Fibroblast of lung (primary cell): ENCODE results near the gene SMG6. TPM values are rescaled to one million over a fixed set of nuclear protein-coding genes. Genes with fewer than 3 reads are reported as not detected.
A peak's percentile ranks its signal among the peaks of the same experiment; 100 is the strongest.

Source experiments
- DNase-seq, 2 donors: peaks; one replicate each; pipeline versions ENCODE4 v3.0.0 to v3.0.0-alpha.2; 2010; ENCODE audit warnings: low read depth in 2 of 2
- H2AFZ ChIP-seq: 2 replicates; pipeline ENCODE4 v1.5.1; 2012; ENCODE audit warnings: low read length, control low read depth, inconsistent platforms
- H3K27ac ChIP-seq: 2 replicates; pipeline ENCODE4 v1.5.1; 2011; ENCODE audit warnings: low read length, control low read depth; ENCODE audit not compliant: insufficient read depth
- H3K27me3 ChIP-seq: 2 replicates; pipeline ENCODE4 v1.5.1; 2011; ENCODE audit warnings: mild to moderate bottlenecking, low read length; ENCODE audit not compliant: control insufficient read depth, insufficient read depth
- H3K36me3 ChIP-seq: 2 replicates; pipeline ENCODE4 v1.5.1; 2011; ENCODE audit warnings: low read length; ENCODE audit not compliant: control insufficient read depth, insufficient read depth
- H3K4me1 ChIP-seq: 2 replicates; pipeline ENCODE4 v1.5.1; 2011; ENCODE audit warnings: low read length; ENCODE audit not compliant: control insufficient read depth, insufficient read depth; ENCODE audit errors: extremely low read depth
- H3K4me2 ChIP-seq: 2 replicates; pipeline ENCODE4 v1.5.1; 2011; ENCODE audit warnings: low read length, control low read depth; ENCODE audit not compliant: insufficient read depth; ENCODE audit errors: extremely low read depth
- H3K4me3 ChIP-seq, 4 experiments: fragments of 200-600 bp in 1 of 4; sonication (generic) in 1 of 4; replicated peaks in 1 of 4; 2 replicates each; pipeline ENCODE4 v1.5.1; 2011 to 2016; ENCODE audit warnings: low read length in 4 of 4, low read depth in 3 of 4, mild to moderate bottlenecking in 3 of 4, control low read depth in 2 of 4, inconsistent platforms in 1 of 4, mixed read lengths in 1 of 4; ENCODE audit not compliant: insufficient read depth in 1 of 4; ENCODE audit errors: control extremely low read depth in 1 of 4
- H3K79me2 ChIP-seq: 2 replicates; pipeline ENCODE4 v1.5.1; 2012; ENCODE audit warnings: mild to moderate bottlenecking, low read length, inconsistent platforms; ENCODE audit not compliant: control insufficient read depth, insufficient read depth
- H3K9ac ChIP-seq: 2 replicates; pipeline ENCODE4 v1.5.1; 2011; ENCODE audit warnings: mild to moderate bottlenecking, low read length, control low read depth; ENCODE audit not compliant: insufficient read depth
- H3K9me3 ChIP-seq: 2 replicates; pipeline ENCODE4 v1.5.1; 2012; ENCODE audit warnings: low read depth, low read length; ENCODE audit not compliant: control insufficient read depth, insufficient read depth
- H4K20me1 ChIP-seq: 2 replicates; pipeline ENCODE4 v1.5.1; 2011; ENCODE audit warnings: low read length; ENCODE audit not compliant: control insufficient read depth, insufficient read depth; ENCODE audit errors: extremely low read depth
- EZH2 ChIP-seq: IDR thresholded peaks from 2 replicates; pipeline ENCODE4 v1.5.1; 2012; ENCODE audit warnings: low read length, control low read depth, mild to moderate bottlenecking; ENCODE audit errors: missing control alignments
- polyA plus RNA-seq, 2 donors: library from polyadenylated mRNA; depleted of rRNA in 1 of 2; stranded (reverse) in 1 of 2; unstranded in 1 of 2; fragments of >200 nt; gene quantifications; 2 replicates each; pipeline ENCODE4 v1.2.1, GENCODE V29; 2011 to 2012; ENCODE audit warnings: missing spikeins in 1 of 2
- total RNA-seq: library from RNA; depleted of rRNA; stranded (reverse); fragments of >200 nt; gene quantifications from 2 replicates; pipeline ENCODE4 v1.2.1, GENCODE V29; 2014
- TF ChIP-seq, protein P1 (sequence below), 2 donors: IDR thresholded peaks in 1 of 2; conservative IDR thresholded peaks in 1 of 2; 1 replicate in 1 of 2; 2 replicates in 1 of 2; pipeline ENCODE4 v1.5.1; 2011 to 2012; ENCODE audit warnings: low read length in 2 of 2, control low read depth in 1 of 2, inconsistent platforms in 1 of 2, low read depth in 1 of 2, mild to moderate bottlenecking in 1 of 2

The SMG6 gene
- total and polyA plus RNA-seq, 2 donors (not counting 1 experiment from before 2014, with no cell fraction given) = 14.7 to 29.9 TPM

DNA sequence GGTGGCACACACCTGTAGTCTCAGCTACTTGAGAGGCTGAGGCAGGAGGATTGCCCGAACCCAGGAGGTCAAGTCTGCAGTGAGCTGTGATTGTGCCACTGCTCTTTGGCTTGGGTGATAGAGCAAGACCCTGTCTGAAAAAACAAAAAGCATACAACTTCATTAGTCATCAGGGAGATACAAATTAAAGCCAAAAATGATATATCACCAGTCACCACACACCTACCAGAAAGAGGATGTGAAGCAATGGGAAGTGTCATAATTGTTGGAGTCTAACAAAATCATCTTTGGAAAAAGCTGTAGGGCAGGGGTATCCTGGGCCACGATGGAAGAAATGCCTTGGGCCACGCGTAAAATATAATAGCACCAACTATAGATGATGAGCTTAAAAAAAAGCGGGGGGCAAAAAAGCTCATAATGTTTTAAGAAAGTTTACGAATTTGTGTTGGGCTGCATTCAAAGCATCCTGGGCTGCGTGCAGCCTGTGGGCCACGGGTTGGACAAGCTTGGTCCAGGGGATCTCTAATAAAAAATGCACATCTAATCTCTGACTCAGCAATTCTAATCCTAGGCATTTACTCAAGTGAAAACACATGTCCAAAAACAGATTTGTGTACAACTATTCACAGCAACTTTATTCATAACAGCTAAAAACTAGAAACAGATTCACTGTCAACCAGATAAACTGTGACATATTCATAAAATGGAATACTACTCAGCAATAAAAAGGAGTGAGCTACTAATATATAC, 182.8 kb downstream of the SMG6 start:
- H3K4me2 ChIP-seq = no peak overlapping the region
- no peaks in the 10 kb centered on the region for H3K9me3 ChIP-seq
- H4K20me1 ChIP-seq = no peaks in the 10 kb centered on the region
- H3K4me3 ChIP-seq = no peak overlapping the region
- no peaks in the 10 kb centered on the region for H3K27me3 ChIP-seq
- peaks cover 12% of the 10 kb centered on the region for H3K4me1 ChIP-seq
- H2AFZ ChIP-seq = no peak overlapping the region
- no peaks in the 10 kb centered on the region for H3K36me3 ChIP-seq
- TF ChIP-seq, protein P1, sequence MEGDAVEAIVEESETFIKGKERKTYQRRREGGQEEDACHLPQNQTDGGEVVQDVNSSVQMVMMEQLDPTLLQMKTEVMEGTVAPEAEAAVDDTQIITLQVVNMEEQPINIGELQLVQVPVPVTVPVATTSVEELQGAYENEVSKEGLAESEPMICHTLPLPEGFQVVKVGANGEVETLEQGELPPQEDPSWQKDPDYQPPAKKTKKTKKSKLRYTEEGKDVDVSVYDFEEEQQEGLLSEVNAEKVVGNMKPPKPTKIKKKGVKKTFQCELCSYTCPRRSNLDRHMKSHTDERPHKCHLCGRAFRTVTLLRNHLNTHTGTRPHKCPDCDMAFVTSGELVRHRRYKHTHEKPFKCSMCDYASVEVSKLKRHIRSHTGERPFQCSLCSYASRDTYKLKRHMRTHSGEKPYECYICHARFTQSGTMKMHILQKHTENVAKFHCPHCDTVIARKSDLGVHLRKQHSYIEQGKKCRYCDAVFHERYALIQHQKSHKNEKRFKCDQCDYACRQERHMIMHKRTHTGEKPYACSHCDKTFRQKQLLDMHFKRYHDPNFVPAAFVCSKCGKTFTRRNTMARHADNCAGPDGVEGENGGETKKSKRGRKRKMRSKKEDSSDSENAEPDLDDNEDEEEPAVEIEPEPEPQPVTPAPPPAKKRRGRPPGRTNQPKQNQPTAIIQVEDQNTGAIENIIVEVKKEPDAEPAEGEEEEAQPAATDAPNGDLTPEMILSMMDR (conservative IDR thresholded peaks at IDR 0.05 in 1 of 2, IDR thresholded peaks at IDR 0.05 in 1 of 2; ENCODE audit: low read depth in 1 of 2, low read length in 2 of 2) = no peak
- TF ChIP-seq EZH2 = no peak
- H3K9ac ChIP-seq = no peak overlapping the region
- peak in 1 of 2 donors; percentile 47 for DNase-seq
- H3K27ac ChIP-seq = no peak overlapping the region
- H3K79me2 ChIP-seq = no peaks in the 10 kb centered on the region

DNA sequence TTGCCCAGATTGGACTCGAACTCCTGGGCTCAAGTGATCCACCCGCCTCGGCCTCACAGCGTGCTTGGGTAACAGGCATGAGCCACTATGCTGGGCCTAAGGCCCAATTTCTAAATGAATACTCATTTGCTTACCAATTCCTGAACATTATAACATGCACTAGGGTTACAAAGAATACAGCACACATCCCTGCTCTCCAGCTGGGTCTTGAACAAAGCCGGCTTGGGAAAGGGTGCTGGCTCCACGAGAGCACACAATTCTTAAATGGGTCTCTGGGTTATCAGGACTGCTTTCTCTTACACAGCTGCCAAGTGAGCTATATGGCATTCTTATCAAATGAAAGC, 190.3 kb downstream of the SMG6 start:
- Histone ChIP-seq H3K36me3 (peaks cover 1% of the 10 kb centered on the region), H3K4me1 (no peaks in the 10 kb centered on the region), H3K4me2 (no peak overlapping the region), H3K4me3 (no peak overlapping the region), H3K79me2 (no peaks in the 10 kb centered on the region), H2AFZ (no peak overlapping the region), H3K9ac (no peak overlapping the region), H4K20me1 (no peaks in the 10 kb centered on the region), H3K27me3 (no peaks in the 10 kb centered on the region), H3K9me3 (no peaks in the 10 kb centered on the region), H3K27ac (no peak overlapping the region)
- TF ChIP-seq EZH2 = no peak
- TF ChIP-seq, protein P1 (conservative IDR thresholded peaks at IDR 0.05 in 1 of 2, IDR thresholded peaks at IDR 0.05 in 1 of 2; ENCODE audit: low read depth in 1 of 2, low read length in 2 of 2) = no peak
- DNase-seq = peak in 1 of 2 donors; percentile 49

DNA sequence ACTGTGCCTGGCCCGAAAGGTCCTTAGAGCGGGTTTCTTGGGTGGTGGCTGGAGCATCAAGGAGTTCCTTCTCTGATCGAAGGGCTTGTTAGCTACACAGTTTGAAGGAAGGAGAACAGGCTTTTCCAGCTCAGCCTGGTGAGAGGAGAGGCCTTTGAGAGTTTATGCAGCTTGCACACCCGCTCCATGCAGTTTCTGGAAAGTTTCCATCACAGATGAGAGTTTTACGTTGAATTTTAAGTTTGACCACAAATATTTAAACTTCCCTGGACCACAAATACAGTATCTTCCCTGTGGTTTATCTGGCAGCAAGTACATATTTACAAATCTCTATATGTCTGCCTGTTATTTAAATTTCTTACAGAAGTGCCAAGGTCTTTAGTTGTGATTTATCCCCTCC, 191.9 kb downstream of the SMG6 start:
- TF ChIP-seq, protein P1 (conservative IDR thresholded peaks at IDR 0.05 in 1 of 2, IDR thresholded peaks at IDR 0.05 in 1 of 2; ENCODE audit: low read depth in 1 of 2, low read length in 2 of 2) = no peak
- Histone ChIP-seq H3K9me3 (no peaks in the 10 kb centered on the region), H3K27ac (no peak overlapping the region), H3K4me1 (peaks cover 3% of the 10 kb centered on the region), H3K4me2 (no peak overlapping the region), H3K4me3 (no peak overlapping the region), H3K27me3 (no peaks in the 10 kb centered on the region), H4K20me1 (no peaks in the 10 kb centered on the region), H3K9ac (no peak overlapping the region), H3K79me2 (no peaks in the 10 kb centered on the region), H2AFZ (no peak overlapping the region), H3K36me3 (peaks cover 1% of the 10 kb centered on the region)
- DNase-seq = peak; percentile 94 to 96
